Left ventricle myocardium inferior (tissue), 1 donor: ENCODE data around the gene PPP1R1B. TPM values are rescaled to one million over a fixed set of nuclear protein-coding genes. Genes with fewer than 3 reads are reported as not detected.

ENCODE experiments used
- DNase-seq: peaks from one replicate; pipeline ENCODE4 v3.0.0-alpha.2; 2020
- H3K27ac ChIP-seq: fragments of 200-600 bp; replicated peaks from 2 replicates; pipeline ENCODE4 v1.8.0; 2021
- H3K27me3 ChIP-seq: fragments of 200-600 bp; 2 replicates; pipeline ENCODE4 v1.8.0; 2021; ENCODE audit warnings: low read depth
- H3K36me3 ChIP-seq: fragments of 200-600 bp; 2 replicates; pipeline ENCODE4 v1.8.0; 2021
- H3K4me1 ChIP-seq: fragments of 200-600 bp; 2 replicates; pipeline ENCODE4 v1.8.0; 2021
- H3K4me3 ChIP-seq: fragments of 200-600 bp; 2 replicates; pipeline ENCODE4 v1.8.0; 2021; ENCODE audit warnings: mild to moderate bottlenecking, moderate library complexity
- H3K9me3 ChIP-seq: fragments of 200-600 bp; replicated peaks from 2 replicates; pipeline ENCODE4 v1.8.0; 2021
- CTCF ChIP-seq: fragments of 200-600 bp; IDR thresholded peaks from 2 replicates; pipeline ENCODE4 v1.8.0; 2021; ENCODE audit warnings: antibody characterized with exemption, mild to moderate bottlenecking, borderline replicate concordance
- intact Hi-C: fragments of 100-400 bp; cut with micrococcal nuclease; formaldehyde crosslinking; loops from one replicate; pipeline ENCODE4 v1.11.0; 2022
- total RNA-seq: library from RNA; stranded (reverse); fragmentation: NEBNext Ultra II Directional; extraction: Animal tissue kit (Norgen Biotek cat#: 25700); gene quantifications from one replicate; pipeline ENCODE4 v1.2.1, GENCODE V29; 2021
- donor health status: DM: no; HTN: yes; CAD: no; lungs with severe emphysema.

Gene PPP1R1B
- total RNA-seq, 1 donor from 2014 or later = 0.36 TPM

DNA sequence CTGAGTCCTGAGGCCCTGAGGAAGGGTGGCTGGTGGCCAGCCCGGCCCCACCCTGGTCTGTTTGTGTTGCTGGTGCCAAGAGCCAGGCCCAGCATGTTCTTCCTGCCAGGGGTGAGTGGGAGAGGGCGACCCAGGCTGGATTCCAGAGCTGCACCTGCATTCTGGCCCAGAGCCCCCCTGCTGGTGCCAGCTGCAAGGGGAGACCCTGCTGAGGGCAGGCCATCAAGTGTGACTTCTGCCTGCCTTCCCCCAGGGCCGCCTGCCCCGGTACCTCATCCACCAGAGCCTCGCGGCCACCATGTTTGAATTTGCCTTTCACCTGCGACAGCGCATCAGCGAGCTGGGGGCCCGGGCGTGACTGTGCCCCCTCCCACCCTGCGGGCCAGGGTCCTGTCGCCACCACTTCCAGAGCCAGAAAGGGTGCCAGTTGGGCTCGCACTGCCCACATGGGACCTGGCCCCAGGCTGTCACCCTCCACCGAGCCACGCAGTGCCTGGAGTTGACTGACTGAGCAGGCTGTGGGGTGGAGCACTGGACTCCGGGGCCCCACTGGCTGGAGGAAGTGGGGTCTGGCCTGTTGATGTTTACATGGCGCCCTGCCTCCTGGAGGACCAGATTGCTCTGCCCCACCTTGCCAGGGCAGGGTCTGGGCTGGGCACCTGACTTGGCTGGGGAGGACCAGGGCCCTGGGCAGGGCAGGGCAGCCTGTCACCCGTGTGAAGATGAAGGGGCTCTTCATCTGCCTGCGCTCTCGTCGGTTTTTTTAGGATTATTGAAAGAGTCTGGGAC is 36.0 kb downstream of the PPP1R1B start:
- H3K4me1 ChIP-seq = peaks cover 97% of the 10 kb centered on the region
- H3K4me3 ChIP-seq = peak overlapping the region; percentile 76
- H3K36me3 ChIP-seq = peaks cover 6% of the 10 kb centered on the region
- no peaks in the 10 kb centered on the region for H3K9me3 ChIP-seq
- TF ChIP-seq CTCF = no peak
- intact Hi-C loops = no loop called here
- no peak for DNase-seq
- peaks cover 20% of the 10 kb centered on the region for H3K27me3 ChIP-seq
- peak overlapping the region; percentile 97 for H3K27ac ChIP-seq

DNA sequence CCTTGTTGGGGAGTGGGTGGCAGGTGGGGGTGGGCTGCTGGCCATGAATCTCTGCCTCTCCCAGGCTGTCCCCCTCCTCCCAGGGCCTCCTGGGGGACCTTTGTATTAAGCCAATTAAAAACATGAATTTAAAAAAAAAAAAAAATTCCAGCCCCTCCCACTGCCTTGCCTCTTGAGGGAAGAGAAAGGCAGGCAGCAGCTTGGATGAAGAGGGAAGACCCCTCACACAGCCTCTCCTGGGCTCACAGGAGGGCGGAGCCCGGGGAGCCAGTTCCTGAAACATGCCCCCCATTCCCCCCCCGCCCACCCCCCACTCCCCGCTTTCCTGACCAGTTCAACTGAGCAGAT is 36.6 kb downstream of the PPP1R1B start:
- Histone ChIP-seq H3K27me3 (peaks cover 26% of the 10 kb centered on the region), H3K4me3 (peak overlapping the region; percentile 76), H3K27ac (peak overlapping the region; percentile 97), H3K4me1 (peaks cover 97% of the 10 kb centered on the region), H3K9me3 (no peaks in the 10 kb centered on the region), H3K36me3 (peaks cover 6% of the 10 kb centered on the region)
- DNase-seq = no peak
- no peak for TF ChIP-seq CTCF
- intact Hi-C loops = no loop called here

GRCh38 chr17:39663688-39664580 is 37.2 kb downstream of the PPP1R1B start:
- Histone ChIP-seq H3K4me3 (peak overlapping the region; percentile 76), H3K36me3 (peaks cover 3% of the 10 kb centered on the region), H3K27me3 (peaks cover 31% of the 10 kb centered on the region), H3K4me1 (peaks cover 97% of the 10 kb centered on the region), H3K27ac (peak overlapping the region; percentile 97), H3K9me3 (no peaks in the 10 kb centered on the region)
- peak; percentile 52 for DNase-seq
- TF ChIP-seq CTCF = no peak
- intact Hi-C loops = no loop called here

GRCh38 chr17:39664581-39665561 is 38.1 kb downstream of the PPP1R1B start, which contains the start of gene TCAP:
TCAP (plus strand) TSS chr17:39665349; CDS start chr17:39665360, 11 bp downstream.
- peak within 1 kb of the TSS; percentile 97 for H3K27ac ChIP-seq
- peaks cover 3% of the 10 kb centered on the region for H3K36me3 ChIP-seq
- intact Hi-C loops = no loop called here
- TF ChIP-seq CTCF = peak; percentile 8
- peak; percentile 69 for DNase-seq
- H3K4me1 ChIP-seq = peaks cover 97% of the 10 kb centered on the region
- H3K27me3 ChIP-seq = peaks cover 35% of the 10 kb centered on the region
- H3K9me3 ChIP-seq = no peaks in the 10 kb centered on the region
- H3K4me3 ChIP-seq = peak within 1 kb of the TSS; percentile 76
